Stomach (tissue), 9 donors: Measurements from ENCODE around the gene TEX10. TPM values are rescaled to one million over a fixed set of nuclear protein-coding genes. Genes with fewer than 3 reads are reported as not detected.

ENCODE experiments used
- DNase-seq, 2 donors: peaks; one replicate each; pipeline versions ENCODE4 v3.0.0 to v3.0.0-alpha.2; 2013 to 2019
- H3K27ac ChIP-seq, 5 donors: fragments of 200-600 bp in 4 of 5; sonication (generic) in 4 of 5; one replicate each; pipeline ENCODE4 v1.5.1; 2013 to 2019; ENCODE audit warnings: mild to moderate bottlenecking in 1 of 5, moderate library complexity in 1 of 5
- H3K27me3 ChIP-seq, 3 donors: fragments of 200-600 bp; sonication (generic); one replicate each; pipeline ENCODE4 v1.5.1; 2017 to 2019; ENCODE audit warnings: mixed run types in 1 of 3
- H3K36me3 ChIP-seq, 4 donors: fragments of 200-600 bp; sonication (generic); 1 replicate in 3 of 4; 2 replicates in 1 of 4; pipeline ENCODE4 v1.5.1; 2016 to 2019
- H3K4me1 ChIP-seq, 4 donors: fragments of 200-600 bp; sonication (generic); one replicate each; pipeline ENCODE4 v1.5.1; 2016 to 2019
- H3K4me3 ChIP-seq, 4 donors: fragments of 200-600 bp; sonication (generic) in 3 of 4; one replicate each; pipeline ENCODE4 v1.5.1; 2016 to 2019; ENCODE audit warnings: mild to moderate bottlenecking in 1 of 4
- H3K9me3 ChIP-seq, 4 donors: fragments of 200-600 bp; sonication (generic); one replicate each; pipeline ENCODE4 v1.5.1; 2016 to 2019
- CTCF ChIP-seq, 7 experiments: fragments of 450-650 bp in 4 of 7; fragments of 200-600 bp in 3 of 7; sonication (generic) in 3 of 7; IDR thresholded peaks; one replicate each; pipeline ENCODE4 v1.5.1; 2016 to 2019; ENCODE audit warnings: antibody characterized with exemption in 7 of 7, control low read depth in 2 of 7, mild to moderate bottlenecking in 1 of 7
- EP300 ChIP-seq: sonication (generic); formaldehyde crosslinking; IDR thresholded peaks from one replicate; pipeline ENCODE4 v1.6.1; 2017; ENCODE audit warnings: antibody characterized with exemption
- POLR2A ChIP-seq, 4 donors: fragments of 450-650 bp; IDR thresholded peaks; one replicate each; pipeline ENCODE4 v1.6.1; 2016; ENCODE audit warnings: antibody characterized with exemption in 4 of 4, control low read depth in 2 of 4, mild to moderate bottlenecking in 1 of 4, moderate library complexity in 1 of 4
- POLR2AphosphoS5 ChIP-seq, 3 donors: sonication (generic); formaldehyde crosslinking; IDR thresholded peaks; one replicate each; pipeline ENCODE4 v1.6.1; 2016; ENCODE audit warnings: antibody characterized with exemption in 3 of 3
- WGBS, 5 donors: extraction: QIAGEN DNeasy Blood & Tissue Kit in 3 of 5; methylation state at CpG; one replicate each; pipeline versions ENCODE4 v1.1.5 to v1.1.7; 2013 to 2018; 5-methylcytosine and 5-hydroxymethylcytosine counted together
- intact Hi-C: fragments of 100-400 bp; cut with DNase I; formaldehyde crosslinking; loops from one replicate; pipeline ENCODE4 v1.15.1; 2023; ENCODE audit warnings: low total_unique reads
- polyA plus RNA-seq, 3 donors: library from polyadenylated mRNA; stranded (reverse); fragments of 200-250 nt; gene quantifications; one replicate each; pipeline ENCODE4 v1.2.3, GENCODE V29; 2013
- total RNA-seq, 5 donors: library from RNA; depleted of rRNA; stranded (reverse); fragments of >200 nt; gene quantifications; one replicate each; pipeline versions ENCODE4 v1.1.0 to v1.2.3, GENCODE V29; 2014 to 2016
- donor health status: healthy with polysubstance abuse.
- donor health status: Bipolar disorder and iron deficiency.
- donor health status: healthy.

Gene TEX10
- total and polyA plus RNA-seq, 8 donors = 4.9 to 44.9 (median 8.8) TPM

- intact Hi-C loops = no loop called here
These were observed 28.0 kb downstream of the TEX10 start for GRCh38 chr9:100324594-100325200.

GRCh38 chr9:100322954-100323536, 29.7 kb downstream of the TEX10 start:
- no peak for TF ChIP-seq POLR2AphosphoS5 (IDR thresholded peaks at IDR 0.05)
- peak in 4 of 7 experiments; percentile 40 to 73 (median 49) for TF ChIP-seq CTCF (IDR thresholded peaks at IDR 0.05)
- no peak for TF ChIP-seq POLR2A (IDR thresholded peaks at IDR 0.05)
- Histone ChIP-seq H3K36me3 (peaks cover 0 to 65% (median 57%) of the 10 kb centered on the region in 4 donors), H3K9me3 (no peaks in the 10 kb centered on the region), H3K27ac (no peak overlapping the region), H3K4me3 (no peak overlapping the region), H3K4me1 (peaks cover 0 to 7% (median 0%) of the 10 kb centered on the region in 4 donors), H3K27me3 (no peaks in the 10 kb centered on the region)
- WGBS, 5 donors = 68 to 84% (median 78%) methylated on average over 3 of the region's 3 CpGs
- intact Hi-C loops = no loop called here
- DNase-seq = peak; percentile 38 to 70

More at GRCh38 chr9:100324594-100325200, 28.0 kb downstream of the TEX10 start:
- Histone ChIP-seq H3K9me3 (no peaks in the 10 kb centered on the region), H3K27ac (no peak overlapping the region), H3K4me1 (peaks cover 0 to 7% (median 0%) of the 10 kb centered on the region in 4 donors), H3K4me3 (no peak overlapping the region), H3K36me3 (peaks cover 0 to 62% (median 47%) of the 10 kb centered on the region in 4 donors), H3K27me3 (no peaks in the 10 kb centered on the region)
- peak in 1 of 2 donors; percentile 60 for DNase-seq
- WGBS, 5 donors = 53 to 63% (median 55%) methylated on average over 4 of the region's 4 CpGs
- TF ChIP-seq CTCF (IDR thresholded peaks at IDR 0.05) = peak in 3 of 7 experiments; percentile 28 to 40 (median 36)
- TF ChIP-seq POLR2AphosphoS5 (IDR thresholded peaks at IDR 0.05) = no peak

GRCh38 chr9:100317706-100318105, 35.0 kb downstream of the TEX10 start:
- Histone ChIP-seq H3K9me3 (no peaks in the 10 kb centered on the region), H3K36me3 (peaks cover 0 to 53% (median 45%) of the 10 kb centered on the region in 4 donors), H3K4me1 (no peaks in the 10 kb centered on the region), H3K27ac (no peak overlapping the region), H3K27me3 (no peaks in the 10 kb centered on the region), H3K4me3 (no peak overlapping the region)
- no peak for DNase-seq
- WGBS, 5 donors = 69 to 86% (median 81%) methylated on average over 1 of the region's 1 CpG
- TF ChIP-seq POLR2A (IDR thresholded peaks at IDR 0.05) (no peak), POLR2AphosphoS5 (IDR thresholded peaks at IDR 0.05) (no peak), EP300 (no peak), CTCF (IDR thresholded peaks at IDR 0.05) (no peak)
- intact Hi-C loops = no loop called here

GRCh38 chr9:100315561-100315960, 37.2 kb downstream of the TEX10 start:
- WGBS, 5 donors = 82 to 97% (median 94%) methylated on average over 4 of the region's 4 CpGs
- TF ChIP-seq EP300 (no peak), POLR2AphosphoS5 (IDR thresholded peaks at IDR 0.05) (no peak), POLR2A (IDR thresholded peaks at IDR 0.05) (no peak), CTCF (IDR thresholded peaks at IDR 0.05) (no peak)

More at GRCh38 chr9:100315561-100315960, 37.2 kb downstream of the TEX10 start:
- no peaks in the 10 kb centered on the region for H3K4me1 ChIP-seq
- H3K27me3 ChIP-seq = no peaks in the 10 kb centered on the region
- H3K27ac ChIP-seq = no peak overlapping the region
- no peaks in the 10 kb centered on the region for H3K9me3 ChIP-seq
- no peak overlapping the region for H3K4me3 ChIP-seq
- H3K36me3 ChIP-seq = peaks cover 0 to 53% (median 46%) of the 10 kb centered on the region in 4 donors
- intact Hi-C loops = no loop called here
- no peak for DNase-seq
